Heart left ventricle (tissue), 16 donors: ENCODE results near the gene UBXN7. TPM values are rescaled to one million over a fixed set of nuclear protein-coding genes. Genes with fewer than 3 reads are reported as not detected.
"Not testable (repeated sequence)": the region's sequence is repeated elsewhere in the genome, so short reads cannot be mapped to it uniquely, and the experiment has no call there.

Source experiments
- ATAC-seq, 4 donors: fragments of 200-7000 bp; cut with Tn5 transposase; one replicate each; pipeline ENCODE4 v1.9.1; 2020 to 2022; ENCODE audit warnings: moderate library complexity in 4 of 4, mild to moderate bottlenecking in 3 of 4, moderate number of reproducible peaks in 1 of 4
- DNase-seq, 5 donors: peaks; one replicate each; pipeline ENCODE4 v3.0.0-alpha.2; 2020
- H3K27ac ChIP-seq, 12 donors: fragments of 200-600 bp; sonication (generic) in 4 of 12; one replicate each; pipeline versions ENCODE4 v1.5.0 to v1.8.0; 2016 to 2022; ENCODE audit warnings: mild to moderate bottlenecking in 2 of 12
- H3K27me3 ChIP-seq, 9 donors: fragments of 200-600 bp; sonication (generic) in 2 of 9; one replicate each; pipeline versions ENCODE4 v1.5.1 to v1.8.0; 2016 to 2022; ENCODE audit warnings: mild to moderate bottlenecking in 3 of 9
- H3K36me3 ChIP-seq, 9 donors: fragments of 200-600 bp; sonication (generic) in 2 of 9; one replicate each; pipeline versions ENCODE4 v1.5.0 to v1.8.0; 2018 to 2022; ENCODE audit warnings: mild to moderate bottlenecking in 2 of 9
- H3K4me1 ChIP-seq, 12 donors: fragments of 200-600 bp; sonication (generic) in 4 of 12; one replicate each; pipeline versions ENCODE4 v1.5.0 to v1.8.0; 2016 to 2022; ENCODE audit warnings: mild to moderate bottlenecking in 3 of 12
- H3K4me3 ChIP-seq, 12 donors: fragments of 200-600 bp; sonication (generic) in 4 of 12; one replicate each; pipeline versions ENCODE4 v1.5.0 to v1.8.0; 2017 to 2022; ENCODE audit warnings: mild to moderate bottlenecking in 9 of 12, moderate library complexity in 4 of 12
- H3K9me3 ChIP-seq, 12 donors: fragments of 200-600 bp; sonication (generic) in 4 of 12; one replicate each; pipeline versions ENCODE4 v1.5.0 to v1.8.0; 2016 to 2022; ENCODE audit warnings: mild to moderate bottlenecking in 1 of 12
- POLR2A ChIP-seq, 2 donors: fragments of 450-650 bp; IDR thresholded peaks; one replicate each; pipeline ENCODE4 v1.6.1; 2017; ENCODE audit warnings: antibody characterized with exemption in 2 of 2, mild to moderate bottlenecking in 2 of 2, moderate library complexity in 2 of 2
- WGBS, 4 donors: extraction: QIAGEN DNeasy Blood & Tissue Kit in 2 of 4; methylation state at CpG; one replicate each; pipeline versions ENCODE4 v1.1.5 to v1.1.7; 2013 to 2018; 5-methylcytosine and 5-hydroxymethylcytosine counted together
- intact Hi-C, 10 donors: fragments of 100-400 bp; cut with DNase I; formaldehyde crosslinking; loops; one replicate each; pipeline versions ENCODE4 v1.11.1 to v1.14.2; 2022
- polyA plus RNA-seq, 2 donors: library from polyadenylated mRNA; stranded (reverse); fragments of 200-250 nt; gene quantifications; one replicate each; pipeline ENCODE4 v1.2.3, GENCODE V29; 2013
- total RNA-seq, 9 donors: library from RNA; depleted of rRNA in 2 of 9; stranded (reverse); fragments of >200 nt in 2 of 9; fragmentation: NEBNext Ultra II Directional in 3 of 9; extraction: Animal tissue kit (Norgen Biotek cat#: 25700) in 3 of 9; gene quantifications; one replicate each; pipeline versions ENCODE4 v1.1.0 to v1.2.4, GENCODE V29; 2016 to 2023
- TF ChIP-seq, protein P1 (sequence below), 12 donors: fragments of 200-600 bp; sonication (generic) in 4 of 12; IDR thresholded peaks; one replicate each; pipeline versions ENCODE4 v1.5.0 to v1.8.0; 2018 to 2022; ENCODE audit warnings: antibody characterized with exemption in 12 of 12, mild to moderate bottlenecking in 5 of 12
- donor health status: ischemic (EF 13 %, LVEDD 7.1; RV severe dilation, severe dysfunction).
- donor health status: healthy with polysubstance abuse.
- donor health status: DM: no; HTN: yes; CAD: no.
- donor health status: DM: no; HTN: no; CAD: no.
- donor health status: ischemic (EF 25% LVEDD 6.9; RV normal size, moderate dysfunction).
- donor health status: ischemic (EF 25% LVEDD 5.7; RV mildly dilated, moderate dysfunction).
- donor health status: healthy.
- donor health status: DM: yes; HTN: yes; CAD: no.
- donor health status: ischemic (EF 35%, LVEDD 5.7; RV mildly dilated, moderate dysfunction).
- donor health status: nonischemic (EF 11% LVEDD 7.7; RV severe dilation, severe dysfunction).
- donor health status: DM: yes; HTN: yes; CAD: no.
- donor health status: PGD.
- donor health status: ischemic (EF 29% LVEDD 5.4; RV normal size, mild dysfunction).
- donor health status: nonischemic (EF 23%, LVEDD 6.1; RV moderate dilation, normal function).

Gene UBXN7
- total and polyA plus RNA-seq, 11 donors: 6.9 to 50.2 (median 25.8) TPM

DNA sequence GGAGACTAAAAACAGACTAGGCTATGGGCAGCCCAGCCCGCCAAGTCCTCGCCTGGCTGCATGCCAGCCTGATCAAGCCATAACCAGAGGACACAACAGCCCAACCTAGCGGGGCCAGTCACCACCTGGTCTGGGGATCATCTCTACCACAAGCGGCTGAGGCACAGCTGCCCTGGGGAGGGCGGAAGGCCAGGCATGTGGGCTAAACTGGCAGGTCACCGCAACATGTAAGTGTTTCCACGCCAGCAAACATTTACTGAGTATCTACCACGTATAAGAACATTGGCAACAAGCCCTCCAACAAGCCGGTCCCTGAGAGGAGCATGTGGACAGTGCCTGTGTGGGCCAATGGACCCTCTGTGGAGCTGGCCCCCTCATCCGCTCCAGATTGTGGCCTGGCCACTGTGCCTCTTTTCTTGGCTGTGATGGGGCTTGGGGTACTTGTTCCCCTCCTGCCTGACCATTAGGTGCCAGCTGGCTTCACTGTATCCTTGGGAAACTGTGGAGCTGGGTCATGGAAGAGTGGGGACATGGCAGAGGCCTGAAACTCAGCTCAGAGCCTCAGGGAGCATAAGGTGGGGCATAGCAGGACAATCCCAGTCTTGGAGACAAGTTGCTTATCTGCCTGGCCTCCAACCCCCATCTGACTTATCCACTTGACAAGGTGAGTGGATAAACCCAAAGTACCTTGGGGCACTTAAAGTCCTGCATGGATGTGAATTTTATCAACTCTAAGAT lies 9.0 kb downstream of the UBXN7 start:
- peak; percentile 82 to 94 (median 89) for DNase-seq

DNA sequence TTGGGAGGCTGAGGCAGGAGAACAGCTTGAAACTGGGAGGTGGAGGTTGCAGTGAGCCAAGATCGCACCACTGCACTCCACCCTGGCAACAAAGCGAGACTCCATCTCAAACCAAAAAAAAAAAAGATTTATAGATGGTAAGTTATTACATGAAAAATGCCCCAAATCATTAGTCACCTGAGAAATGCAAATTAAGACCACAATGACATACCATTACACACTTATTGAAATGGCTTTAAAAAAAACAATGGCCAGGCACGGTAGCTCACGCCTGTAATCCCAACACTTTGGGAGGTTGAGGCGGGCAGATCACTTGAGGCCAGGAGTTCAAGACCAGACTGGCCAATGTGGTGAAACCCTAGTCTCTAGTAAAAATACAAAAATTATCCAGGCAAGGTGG lies 10.6 kb downstream of the UBXN7 start:
- Histone ChIP-seq H3K27ac (peak overlapping the region in 8 of 12 donors; percentile 52 to 81 (median 76)), H3K4me1 (peaks cover 0 to 78% (median 34%) of the 10 kb centered on the region in 12 donors)
- ATAC-seq: not testable (repeated sequence)

More for the DNA sequence above, 9.0 kb downstream of the UBXN7 start:
- intact Hi-C loops: no loop called here
- TF ChIP-seq, protein P1, sequence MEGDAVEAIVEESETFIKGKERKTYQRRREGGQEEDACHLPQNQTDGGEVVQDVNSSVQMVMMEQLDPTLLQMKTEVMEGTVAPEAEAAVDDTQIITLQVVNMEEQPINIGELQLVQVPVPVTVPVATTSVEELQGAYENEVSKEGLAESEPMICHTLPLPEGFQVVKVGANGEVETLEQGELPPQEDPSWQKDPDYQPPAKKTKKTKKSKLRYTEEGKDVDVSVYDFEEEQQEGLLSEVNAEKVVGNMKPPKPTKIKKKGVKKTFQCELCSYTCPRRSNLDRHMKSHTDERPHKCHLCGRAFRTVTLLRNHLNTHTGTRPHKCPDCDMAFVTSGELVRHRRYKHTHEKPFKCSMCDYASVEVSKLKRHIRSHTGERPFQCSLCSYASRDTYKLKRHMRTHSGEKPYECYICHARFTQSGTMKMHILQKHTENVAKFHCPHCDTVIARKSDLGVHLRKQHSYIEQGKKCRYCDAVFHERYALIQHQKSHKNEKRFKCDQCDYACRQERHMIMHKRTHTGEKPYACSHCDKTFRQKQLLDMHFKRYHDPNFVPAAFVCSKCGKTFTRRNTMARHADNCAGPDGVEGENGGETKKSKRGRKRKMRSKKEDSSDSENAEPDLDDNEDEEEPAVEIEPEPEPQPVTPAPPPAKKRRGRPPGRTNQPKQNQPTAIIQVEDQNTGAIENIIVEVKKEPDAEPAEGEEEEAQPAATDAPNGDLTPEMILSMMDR (IDR thresholded peaks at IDR 0.05): peak in 1 of 12 donors; percentile 7
- TF ChIP-seq POLR2A (IDR thresholded peaks at IDR 0.05): no peak
- Histone ChIP-seq H3K4me1 (peaks cover 0 to 75% (median 33%) of the 10 kb centered on the region in 12 donors), H3K9me3 (no peaks in the 10 kb centered on the region), H3K36me3 (peaks cover 0 to 22% (median 11%) of the 10 kb centered on the region in 9 donors), H3K27me3 (no peaks in the 10 kb centered on the region), H3K4me3 (no peak overlapping the region), H3K27ac (peak overlapping the region in 11 of 12 donors; percentile 37 to 81 (median 72))
- 15 to 38% (median 30%) methylated on average over 7 to 10 of the region's 10 CpGs for WGBS, 4 donors
- ATAC-seq: peak; percentile 95 to 98 (median 96)

DNA sequence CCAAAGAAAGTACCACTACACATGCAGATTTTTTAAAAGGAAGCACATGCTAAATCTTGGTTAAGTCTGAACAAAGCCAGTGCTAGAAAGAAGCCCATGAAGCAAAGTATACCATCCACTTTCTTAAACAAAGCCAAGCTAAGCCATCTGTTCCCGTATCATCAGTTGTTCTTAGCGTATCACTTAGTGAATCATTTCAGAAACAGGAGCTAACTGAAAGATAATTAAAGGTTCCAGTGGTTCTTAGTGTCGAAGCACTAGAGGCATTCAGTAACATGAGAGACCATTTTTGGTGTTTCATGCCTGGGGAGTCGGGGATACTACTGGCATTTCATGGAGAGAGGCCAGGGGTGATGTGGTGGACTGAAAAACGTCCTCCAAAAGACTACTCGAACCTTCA lies 12.8 kb downstream of the UBXN7 start:
- Histone ChIP-seq H3K4me1 (peaks cover 0 to 79% (median 36%) of the 10 kb centered on the region in 12 donors), H3K27ac (no peak overlapping the region), H3K36me3 (no peaks in the 10 kb centered on the region), H3K4me3 (no peak overlapping the region), H3K9me3 (no peaks in the 10 kb centered on the region), H3K27me3 (no peaks in the 10 kb centered on the region)
- intact Hi-C loops: no loop called here
- TF ChIP-seq, protein P1 (IDR thresholded peaks at IDR 0.05): no peak
- no peak for TF ChIP-seq POLR2A (IDR thresholded peaks at IDR 0.05)
- ATAC-seq: no peak
- no peak for DNase-seq
- 76 to 81% (median 78%) methylated on average over 6 of the region's 6 CpGs for WGBS, 4 donors

More for the DNA sequence above, 10.6 kb downstream of the UBXN7 start:
- H3K9me3 ChIP-seq, H3K4me3 ChIP-seq, intact Hi-C loops, DNase-seq, H3K27me3 ChIP-seq: not testable (repeated sequence)
- peaks cover 0 to 11% (median 4%) of the 10 kb centered on the region in 9 donors for H3K36me3 ChIP-seq
- WGBS, 4 donors: 95 to 97% (median 95%) methylated on average over 5 of the region's 5 CpGs

DNA sequence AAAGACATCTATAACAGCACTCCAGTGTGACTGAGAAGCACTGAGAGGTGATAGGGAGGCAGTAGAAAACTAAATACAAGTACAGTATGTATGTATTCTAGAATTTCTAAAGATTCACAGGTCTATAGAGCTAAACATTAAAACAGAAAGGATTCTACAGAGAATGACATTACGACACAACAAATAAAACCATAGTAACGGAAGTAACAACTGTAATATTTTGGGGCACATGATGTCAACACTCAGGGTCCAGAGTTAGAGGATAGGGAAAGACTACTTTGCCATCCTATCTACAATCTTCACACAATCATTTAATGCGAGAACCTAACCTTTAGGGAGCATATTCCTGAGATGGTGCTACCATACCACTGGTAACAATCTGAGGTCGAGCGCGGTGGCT lies 13.6 kb downstream of the UBXN7 start:
- Histone ChIP-seq H3K27me3 (no peaks in the 10 kb centered on the region), H3K4me3 (no peak overlapping the region), H3K36me3 (no peaks in the 10 kb centered on the region), H3K27ac (no peak overlapping the region), H3K9me3 (no peaks in the 10 kb centered on the region), H3K4me1 (peaks cover 0 to 74% (median 36%) of the 10 kb centered on the region in 12 donors)
- intact Hi-C loops: no loop called here
- no peak for ATAC-seq
- no peak for TF ChIP-seq POLR2A (IDR thresholded peaks at IDR 0.05)
- TF ChIP-seq, protein P1 (IDR thresholded peaks at IDR 0.05): no peak
- 92 to 97% (median 95%) methylated on average over 6 of the region's 6 CpGs for WGBS, 4 donors
- no peak for DNase-seq
